Neutrophil (primary cell): ENCODE results near the gene FAM78A.

ENCODE experiments used
- H3K27ac ChIP-seq: fragments of 200-600 bp; sonication (generic); 2 replicates; pipeline ENCODE4 v1.5.1; 2016; ENCODE audit warnings: mild to moderate bottlenecking, moderate library complexity
- H3K27me3 ChIP-seq: fragments of 200-600 bp; sonication (generic); 2 replicates; pipeline ENCODE4 v1.6.0; 2016; ENCODE audit warnings: mild to moderate bottlenecking
- H3K36me3 ChIP-seq: fragments of 200-600 bp; sonication (generic); 2 replicates; pipeline ENCODE4 v1.5.1; 2017
- H3K4me1 ChIP-seq, 2 experiments: fragments of 200-600 bp in 1 of 2; sonication (generic) in 1 of 2; 1 replicate in 1 of 2; 2 replicates in 1 of 2; pipeline versions ENCODE4 v1.5.1 to v1.6.1; 2013 to 2016; ENCODE audit warnings: low read depth in 1 of 2, low read length in 1 of 2, mild to moderate bottlenecking in 1 of 2, moderate library complexity in 1 of 2; ENCODE audit not compliant: control insufficient read depth in 1 of 2, insufficient read depth in 1 of 2
- H3K4me3 ChIP-seq, 2 experiments: fragments of 200-600 bp in 1 of 2; sonication (generic) in 1 of 2; 1 replicate in 1 of 2; 2 replicates in 1 of 2; pipeline ENCODE4 v1.5.1; 2013 to 2016; ENCODE audit warnings: low read depth in 1 of 2, low read length in 1 of 2, mild to moderate bottlenecking in 1 of 2, moderate library complexity in 1 of 2
- H3K9me3 ChIP-seq: fragments of 200-600 bp; sonication (generic); 2 replicates; pipeline ENCODE4 v1.5.1; 2016
- CTCF ChIP-seq: fragments of 200-600 bp; sonication (generic); IDR thresholded peaks from 2 replicates; pipeline ENCODE4 v1.5.1; 2016; ENCODE audit warnings: antibody characterized with exemption

FAM78A gene

GRCh38 chr9:131304676-131305355 lies 28.5 kb upstream of the FAM78A start:
- Histone ChIP-seq H3K4me3 (no peak overlapping the region), H3K36me3 (no peaks in the 10 kb centered on the region), H3K27me3 (no peaks in the 10 kb centered on the region), H3K27ac (no peak overlapping the region), H3K9me3 (no peaks in the 10 kb centered on the region), H3K4me1 (no peaks in the 10 kb centered on the region)
- no peak for TF ChIP-seq CTCF

- Histone ChIP-seq H3K27me3 (no peaks in the 10 kb centered on the region), H3K4me3 (no peak overlapping the region), H3K36me3 (no peaks in the 10 kb centered on the region), H3K9me3 (no peaks in the 10 kb centered on the region), H3K4me1 (no peaks in the 10 kb centered on the region), H3K27ac (no peak overlapping the region)
- no peak for TF ChIP-seq CTCF
Measured at GRCh38 chr9:131303381-131304321, 27.3 kb upstream of the FAM78A start.

- no peaks in the 10 kb centered on the region for H3K4me1 ChIP-seq
- H3K27me3 ChIP-seq = no peaks in the 10 kb centered on the region
- H3K36me3 ChIP-seq = no peaks in the 10 kb centered on the region
- H3K27ac ChIP-seq = no peak overlapping the region
- no peak overlapping the region for H3K4me3 ChIP-seq
- no peak for TF ChIP-seq CTCF
- no peaks in the 10 kb centered on the region for H3K9me3 ChIP-seq
Measured at GRCh38 chr9:131302244-131303075, 26.1 kb upstream of the FAM78A start.

GRCh38 chr9:131300444-131300843 lies 24.1 kb upstream of the FAM78A start:
- Histone ChIP-seq H3K9me3 (no peaks in the 10 kb centered on the region), H3K27ac (no peak overlapping the region), H3K4me3 (no peak overlapping the region), H3K4me1 (no peaks in the 10 kb centered on the region), H3K27me3 (no peaks in the 10 kb centered on the region), H3K36me3 (no peaks in the 10 kb centered on the region)
- TF ChIP-seq CTCF = no peak

GRCh38 chr9:131299961-131300347 lies 23.6 kb upstream of the FAM78A start:
- no peak for TF ChIP-seq CTCF

More at GRCh38 chr9:131299961-131300347, 23.6 kb upstream of the FAM78A start:
- no peaks in the 10 kb centered on the region for H3K9me3 ChIP-seq
- H3K27ac ChIP-seq = no peak overlapping the region
- H3K4me1 ChIP-seq = no peaks in the 10 kb centered on the region
- H3K36me3 ChIP-seq = no peaks in the 10 kb centered on the region
- H3K27me3 ChIP-seq = no peaks in the 10 kb centered on the region
- H3K4me3 ChIP-seq = no peak overlapping the region
